HCEC 1CT (cell line): ENCODE measurements around the gene RAD54L.
"Not testable (repeated sequence)": the region's sequence is repeated elsewhere in the genome, so short reads cannot be mapped to it uniquely, and the experiment has no call there.

Experiments used
- DNase-seq: peaks from one replicate; pipeline ENCODE4 v3.0.0-alpha.2; 2017

Gene RAD54L

DNA sequence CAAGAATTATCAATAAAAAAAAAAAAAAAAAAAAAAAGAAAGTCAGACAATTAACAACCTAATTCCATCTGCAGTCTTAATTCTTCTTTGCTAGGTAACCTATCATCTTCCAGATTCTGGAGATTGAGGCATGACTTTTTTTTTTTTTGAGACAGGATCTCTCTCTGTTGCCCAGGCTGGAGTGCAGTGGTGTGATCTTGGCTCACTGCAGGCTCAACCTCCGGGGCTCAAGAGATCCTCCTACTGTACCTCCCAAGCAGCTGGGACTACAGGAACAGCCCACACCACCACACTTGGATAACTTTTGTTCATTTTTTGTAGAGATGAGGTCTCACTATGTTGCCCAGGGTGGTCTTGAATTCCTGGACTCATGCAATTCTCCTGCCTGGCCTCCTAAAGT lies 4.6 kb upstream of the RAD54L start:
- DNase-seq, result no peak

DNA sequence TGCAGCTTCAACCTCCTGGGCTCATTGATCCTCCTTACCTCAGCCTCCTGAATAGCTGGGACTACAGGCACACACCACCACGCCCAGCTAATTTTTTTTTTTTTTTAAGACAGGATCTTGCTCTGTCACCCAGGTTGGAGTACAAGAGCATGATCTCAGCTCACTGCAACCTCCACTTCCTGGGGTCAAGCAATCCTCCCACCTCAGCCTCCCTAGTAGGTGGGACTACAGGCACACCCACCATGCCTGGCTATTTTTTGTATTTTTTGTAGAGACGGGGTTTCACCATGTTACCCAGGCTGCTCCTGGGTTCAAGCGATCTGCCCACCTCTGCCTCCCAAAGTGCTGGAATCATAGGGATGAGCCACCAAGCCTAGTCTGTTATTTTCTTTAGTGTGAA lies 3.7 kb upstream of the RAD54L start:
- DNase-seq, result not testable (repeated sequence)

DNA sequence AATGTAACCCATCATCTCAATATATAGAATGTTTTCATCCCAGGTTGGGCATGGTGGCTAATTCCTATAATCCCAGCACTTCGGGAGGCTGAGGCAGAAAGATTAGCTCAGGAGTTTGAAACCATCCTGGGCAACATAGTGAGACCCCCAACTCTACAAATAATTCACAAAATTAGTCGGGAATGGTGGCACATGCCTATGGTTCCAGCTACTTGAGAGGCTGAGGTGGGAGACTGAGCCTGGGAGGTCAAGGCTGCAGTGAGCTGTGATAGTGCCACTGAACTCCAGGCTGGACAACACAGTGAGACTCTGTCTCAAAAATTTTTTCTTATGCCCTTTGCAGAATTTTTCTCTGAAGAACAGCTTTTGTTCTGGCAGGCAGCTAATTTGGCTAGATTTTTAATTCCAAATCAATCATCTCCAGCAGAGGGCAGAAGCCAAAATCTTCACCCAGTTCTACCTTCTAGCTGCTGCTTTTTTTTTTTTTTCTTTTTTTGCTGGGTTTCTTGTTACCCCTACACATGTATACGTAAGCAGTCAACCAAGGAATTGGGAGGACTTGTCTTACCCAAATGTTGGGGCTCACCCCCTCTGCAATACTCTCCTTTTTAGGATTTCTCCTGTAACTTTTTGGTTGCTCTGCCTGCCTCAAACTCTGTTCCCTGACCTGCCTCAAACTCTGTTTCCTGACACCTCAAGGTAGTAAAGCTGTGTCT lies 2.7 kb upstream of the RAD54L start:
- peak; percentile 24 for DNase-seq

DNA sequence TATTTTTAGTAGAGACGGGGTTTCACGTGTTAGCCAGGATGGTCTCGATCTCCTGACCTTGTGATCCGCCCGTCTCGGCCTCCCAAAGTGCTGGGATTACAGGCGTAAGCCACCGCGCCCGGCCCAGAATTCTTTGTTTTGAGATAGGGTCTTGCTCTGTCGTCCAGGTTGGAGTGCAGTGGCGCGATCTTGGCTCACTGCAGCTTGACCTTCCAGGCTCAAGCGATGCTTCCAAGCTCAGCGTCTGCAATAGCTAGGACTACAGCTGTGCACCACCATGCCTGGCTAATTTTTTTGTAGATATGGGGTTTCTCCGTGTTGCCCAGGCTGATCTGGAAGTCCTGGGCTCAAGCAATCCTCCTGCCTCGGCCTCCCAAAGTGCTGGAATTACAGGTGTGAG lies 1.4 kb upstream of the RAD54L start:
- not testable (repeated sequence) for DNase-seq

DNA sequence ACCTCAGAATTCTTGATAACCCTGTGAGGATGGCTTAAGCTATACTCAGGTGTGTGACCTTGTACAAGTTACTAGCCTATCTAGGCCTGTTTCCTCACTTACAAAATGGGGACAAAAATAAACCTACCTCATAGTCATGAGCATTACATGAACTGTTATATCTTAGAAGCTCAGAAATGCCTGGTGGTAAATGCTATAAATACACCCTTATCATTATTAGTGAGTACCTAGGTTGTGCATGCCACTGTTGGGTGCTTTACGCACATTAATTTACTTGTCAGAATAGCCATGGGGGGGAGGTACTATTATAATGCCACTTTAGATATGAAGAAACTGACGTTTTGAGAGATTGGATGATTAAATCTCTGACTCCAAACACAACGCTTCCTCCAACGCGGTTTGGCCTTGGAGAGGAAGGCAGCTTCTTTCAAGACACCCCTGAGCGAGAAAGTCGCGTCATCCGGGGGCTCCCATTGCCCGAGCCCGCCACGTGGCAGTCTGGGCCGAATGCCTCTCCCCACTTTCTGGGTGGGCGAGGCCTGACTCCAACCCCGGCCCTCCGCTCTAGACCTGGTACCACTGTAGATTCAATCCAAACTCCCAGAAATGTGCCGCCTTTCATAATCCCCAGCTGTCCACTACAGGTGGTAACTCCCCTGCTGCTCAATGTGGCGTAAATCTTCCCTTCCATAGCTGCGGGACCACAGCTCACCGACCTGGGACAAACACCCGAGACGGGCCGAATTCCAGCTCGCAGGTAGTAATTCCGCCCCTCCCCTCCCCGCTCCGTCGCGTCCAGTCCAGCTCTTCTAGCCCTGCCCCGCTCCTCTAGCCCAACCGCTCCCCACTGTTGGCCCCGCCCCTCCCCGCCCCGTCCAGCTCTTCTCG lies 771 bp upstream of the RAD54L start:
- DNase-seq, result peak; percentile 28

DNA sequence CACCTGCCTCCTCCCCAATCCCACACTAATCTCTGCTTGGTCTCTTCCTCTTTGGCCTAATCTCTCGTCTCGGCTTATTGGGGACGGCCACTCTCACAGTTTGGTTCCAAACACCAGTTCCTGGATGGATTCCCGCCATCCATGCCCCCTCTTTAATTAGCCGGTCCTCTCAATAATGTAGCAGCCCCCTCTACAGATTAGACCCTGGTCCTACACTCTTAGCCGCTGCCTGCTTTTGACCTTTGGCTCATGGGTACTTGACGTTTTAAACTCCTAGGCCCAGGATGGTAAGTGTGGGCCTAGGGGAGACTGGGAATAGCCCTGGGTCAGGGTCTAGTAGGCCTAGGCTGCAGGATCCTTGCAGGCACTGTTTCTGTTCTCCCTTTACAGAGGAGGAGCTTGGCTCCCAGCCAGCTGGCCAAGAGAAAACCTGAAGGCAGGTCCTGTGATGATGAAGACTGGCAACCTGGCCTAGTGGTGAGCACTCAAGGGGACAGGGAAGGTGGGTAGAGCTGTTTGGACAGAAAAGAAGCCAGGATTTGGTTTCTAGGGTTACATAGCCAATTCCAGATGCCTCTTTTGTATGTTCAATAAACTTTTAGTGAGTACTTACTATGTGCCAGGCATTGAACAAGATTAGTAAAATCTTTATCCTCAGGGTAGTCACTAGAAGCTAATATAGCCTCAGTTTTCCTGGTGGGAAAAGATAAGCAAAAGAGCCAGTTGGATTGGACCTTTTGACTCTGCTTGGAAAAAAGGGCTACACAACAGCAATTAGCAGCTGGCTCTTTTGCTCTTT lies 758 bp downstream of the RAD54L start:
- DNase-seq, result peak; percentile 11

DNA sequence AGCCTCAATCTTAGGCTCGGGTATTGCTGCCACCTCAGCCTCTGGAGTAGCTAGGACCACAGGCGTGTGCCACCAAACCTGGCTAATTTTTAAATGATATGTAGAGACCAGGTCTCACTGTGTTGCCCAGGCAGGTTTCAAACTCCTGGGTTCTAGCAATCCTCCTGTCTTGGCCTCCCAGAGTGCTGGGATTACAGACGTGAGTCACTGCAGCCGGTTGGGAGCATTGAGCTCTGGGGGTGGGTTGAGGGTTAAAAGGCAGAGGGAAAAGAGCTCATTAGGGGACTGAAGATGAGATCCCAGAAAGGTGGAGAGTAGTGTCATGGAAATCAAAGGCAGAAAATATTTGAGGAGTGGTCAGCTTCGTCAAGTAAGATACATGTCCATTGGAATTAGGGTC lies 7.1 kb downstream of the RAD54L start:
- DNase-seq, result no peak

DNA sequence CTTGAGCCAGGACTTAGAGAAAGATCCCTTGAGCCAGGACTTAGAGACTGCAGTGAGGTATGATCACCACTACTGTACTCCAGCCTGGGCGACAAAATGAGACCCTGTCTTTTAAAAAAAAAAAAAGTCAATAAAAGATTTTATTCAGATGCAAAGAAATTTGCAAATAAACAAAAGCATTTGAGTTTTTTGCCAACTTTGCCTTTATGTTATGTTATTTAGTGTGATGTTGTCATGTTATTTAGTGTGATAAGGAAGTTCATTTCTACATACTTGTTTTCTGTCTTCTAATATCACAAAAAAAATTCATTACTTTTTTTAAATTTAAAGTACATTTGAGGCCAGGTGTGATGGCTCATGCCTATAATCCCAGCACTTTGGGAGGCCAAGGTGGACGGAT lies 9.0 kb downstream of the RAD54L start:
- no peak for DNase-seq

DNA sequence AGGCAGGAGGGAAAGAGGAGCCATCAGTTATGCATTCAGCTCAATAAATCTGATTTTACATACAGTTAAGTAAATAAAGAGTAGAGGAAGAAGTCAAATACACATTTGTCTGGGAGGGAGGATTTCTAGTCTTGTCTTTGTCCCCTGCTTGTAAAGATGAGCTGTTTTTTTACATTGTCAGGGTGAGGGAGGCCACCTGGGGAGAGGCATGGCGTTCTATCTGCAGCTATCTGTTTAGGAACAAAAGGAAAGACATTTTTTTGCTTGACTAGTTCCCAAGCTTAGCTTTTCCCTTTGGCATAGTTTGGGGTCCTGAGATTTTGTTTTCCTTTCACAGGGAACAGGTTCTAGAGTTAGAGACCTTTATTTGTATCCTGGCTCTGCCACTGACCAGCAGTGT lies 14.9 kb downstream of the RAD54L start:
- DNase-seq, result no peak

DNA sequence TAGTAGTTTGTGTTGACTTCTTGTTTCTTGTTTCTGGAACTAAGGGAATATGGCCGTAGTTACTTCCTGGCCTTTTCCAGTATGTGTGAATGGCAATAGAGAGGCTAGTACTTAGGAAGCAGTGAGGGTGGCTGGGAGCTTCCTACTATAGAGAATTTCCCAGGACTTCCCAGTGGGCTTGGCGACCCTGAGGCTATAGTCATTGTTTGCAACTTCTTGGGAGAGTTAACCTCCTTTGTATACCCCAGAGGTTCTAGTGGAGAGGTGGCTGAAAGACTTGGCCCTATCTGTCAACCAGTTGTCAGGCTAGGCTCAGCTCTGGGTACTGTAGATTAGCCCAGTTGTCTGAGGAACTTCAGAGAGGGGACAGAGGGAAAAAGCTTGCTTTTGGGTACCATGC lies 15.6 kb downstream of the RAD54L start:
- no peak for DNase-seq

DNA sequence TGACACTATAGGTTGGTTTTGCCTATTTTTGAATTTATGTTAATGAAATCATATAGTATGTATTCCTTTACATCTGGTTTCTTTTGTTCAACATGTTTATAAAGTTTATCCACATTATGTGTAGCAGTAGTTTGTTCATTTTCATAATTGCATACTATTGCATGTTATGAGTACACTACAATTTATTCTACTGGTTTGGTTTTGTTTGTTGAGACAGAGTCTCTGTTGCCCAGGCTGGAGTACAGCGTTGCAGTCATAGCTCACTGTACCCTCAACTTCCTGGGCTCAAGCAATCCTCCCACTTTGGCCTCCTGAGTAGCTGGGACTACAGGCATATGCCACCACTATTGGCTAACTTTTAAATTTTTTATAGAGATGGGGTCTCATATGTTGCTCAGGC lies 21.0 kb downstream of the RAD54L start:
- no peak for DNase-seq

DNA sequence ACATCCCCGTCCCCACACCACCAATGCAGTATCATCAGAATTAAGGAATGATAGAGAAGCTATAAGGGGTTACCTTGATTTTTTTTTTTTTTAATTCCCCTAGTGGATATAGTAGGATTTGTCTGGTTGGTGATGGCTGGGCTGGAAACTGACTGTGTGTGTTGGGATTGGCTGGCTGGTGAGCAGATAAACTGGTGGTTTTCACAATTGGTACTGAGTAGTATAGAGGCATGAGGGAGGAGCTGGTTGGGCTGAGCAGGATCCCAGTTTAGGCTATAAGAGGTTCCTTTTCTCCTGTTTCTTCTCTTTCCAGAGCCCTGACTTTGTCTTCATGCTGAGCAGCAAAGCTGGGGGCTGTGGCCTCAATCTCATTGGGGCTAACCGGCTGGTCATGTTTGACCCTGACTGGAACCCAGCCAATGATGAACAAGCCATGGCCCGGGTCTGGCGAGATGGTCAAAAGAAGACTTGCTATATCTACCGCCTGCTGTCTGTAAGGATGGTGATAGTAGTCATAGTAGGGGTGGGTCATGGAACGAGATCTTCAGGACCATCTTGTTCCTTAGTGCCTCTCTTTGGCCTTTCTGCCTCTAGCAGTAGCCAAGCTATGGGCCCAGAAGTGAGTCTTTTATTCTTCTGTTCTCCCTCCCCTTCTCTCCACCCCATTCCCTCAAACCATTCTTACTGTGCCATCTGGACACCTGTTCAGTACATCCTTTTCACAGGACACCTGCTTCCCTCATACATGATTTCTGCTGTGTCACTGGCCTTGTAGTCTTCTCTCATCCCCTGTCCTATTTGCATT lies 26.9 kb downstream of the RAD54L start:
- no peak for DNase-seq

DNA sequence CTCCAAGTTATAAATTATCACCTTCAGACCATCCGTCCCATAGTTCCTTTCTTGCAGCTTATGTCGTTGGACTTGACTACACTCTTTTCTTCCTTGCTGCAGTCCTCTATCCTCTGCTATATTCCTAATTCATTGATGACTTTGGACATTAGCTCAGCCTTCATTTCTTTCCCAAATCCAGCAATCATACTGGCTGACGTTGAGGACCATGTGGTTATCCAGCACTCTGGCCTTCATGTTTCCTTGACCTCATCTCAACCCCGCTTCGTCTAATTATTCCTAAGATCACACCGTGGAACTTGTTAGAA lies 27.4 kb downstream of the RAD54L start:
- DNase-seq, result no peak

DNA sequence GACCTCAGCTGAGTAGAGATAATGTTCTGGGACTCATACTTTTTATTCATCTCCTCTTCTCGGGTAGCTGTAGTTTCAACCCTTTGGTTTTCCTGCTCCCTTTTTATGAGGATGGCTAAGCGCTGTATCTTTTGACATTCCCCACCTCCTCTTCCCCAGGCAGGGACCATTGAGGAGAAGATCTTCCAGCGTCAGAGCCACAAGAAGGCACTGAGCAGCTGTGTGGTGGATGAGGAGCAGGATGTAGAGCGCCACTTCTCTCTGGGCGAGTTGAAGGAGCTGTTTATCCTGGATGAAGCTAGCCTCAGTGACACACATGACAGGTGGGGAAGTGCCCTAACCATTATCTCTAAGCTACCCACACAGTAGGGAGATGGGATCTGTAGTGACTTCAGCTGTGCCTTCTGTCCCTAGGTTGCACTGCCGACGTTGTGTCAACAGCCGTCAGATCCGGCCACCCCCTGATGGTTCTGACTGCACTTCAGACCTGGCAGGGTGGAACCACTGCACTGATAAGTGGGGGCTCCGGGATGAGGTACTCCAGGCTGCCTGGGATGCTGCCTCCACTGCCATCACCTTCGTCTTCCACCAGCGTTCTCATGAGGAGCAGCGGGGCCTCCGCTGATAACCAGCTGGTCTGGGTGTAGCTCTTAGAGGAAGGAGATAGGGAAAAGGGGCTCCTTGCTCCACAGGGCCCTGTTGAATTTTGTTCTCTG lies 30.3 kb downstream of the RAD54L start:
- DNase-seq, result no peak

DNA sequence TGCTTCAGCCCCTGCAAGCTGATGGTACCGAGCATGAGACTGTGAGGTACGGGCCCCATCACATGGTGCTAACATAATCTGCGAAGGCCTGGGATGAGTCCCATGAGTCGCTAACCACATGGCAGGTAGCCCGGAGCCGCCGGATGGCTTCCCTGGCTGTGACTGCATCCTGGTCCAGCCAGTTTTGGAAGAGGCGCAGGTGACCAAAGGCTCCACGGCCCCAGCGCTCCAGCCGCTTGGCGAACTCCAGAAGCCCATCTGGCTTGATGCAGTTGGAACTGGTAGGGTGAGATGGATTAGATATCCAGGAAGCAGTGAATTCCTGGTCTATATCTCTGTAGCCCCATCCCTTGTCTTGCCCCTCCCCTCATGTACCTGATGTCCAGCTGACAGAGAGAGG lies 31.2 kb downstream of the RAD54L start:
- no peak for DNase-seq

DNA sequence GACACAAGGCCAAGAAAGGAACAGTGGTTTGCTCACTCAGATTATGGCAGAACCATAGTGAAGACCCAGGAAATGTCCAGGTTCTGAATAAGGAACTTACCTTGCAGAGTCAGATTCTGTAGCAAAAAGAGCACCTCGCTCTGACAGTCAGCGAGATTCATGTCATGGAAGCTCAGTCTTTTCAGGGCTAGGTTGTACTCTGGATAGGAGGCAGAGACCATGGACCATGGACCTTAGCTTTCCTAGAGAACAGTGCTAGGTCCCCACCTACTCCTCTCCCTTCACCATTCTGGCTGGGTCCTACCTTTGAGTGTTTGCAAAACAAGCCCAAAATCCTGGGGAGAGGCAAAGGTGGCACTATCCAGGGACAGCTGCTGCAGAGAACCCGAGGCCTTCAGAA lies 32.5 kb downstream of the RAD54L start:
- no peak for DNase-seq

DNA sequence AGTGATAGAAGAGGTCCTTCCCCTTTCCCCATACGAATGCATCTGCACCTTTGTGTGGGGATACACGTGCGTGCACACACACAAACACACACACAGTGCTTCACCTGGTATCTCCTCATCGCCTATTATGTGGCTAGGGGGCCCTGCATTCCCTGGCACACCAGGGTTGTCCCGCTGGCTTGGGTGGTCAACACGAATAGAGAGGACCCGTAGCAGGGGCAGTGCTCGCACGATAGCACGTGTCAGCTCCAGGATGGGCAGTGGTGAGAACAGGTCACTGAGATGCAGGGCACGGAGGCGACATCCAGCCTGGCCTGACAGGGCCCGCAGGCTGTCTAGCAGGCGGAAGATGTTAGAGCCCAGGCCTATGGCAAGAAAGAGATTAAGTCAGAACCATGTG lies 33.5 kb downstream of the RAD54L start:
- DNase-seq, result no peak

DNA sequence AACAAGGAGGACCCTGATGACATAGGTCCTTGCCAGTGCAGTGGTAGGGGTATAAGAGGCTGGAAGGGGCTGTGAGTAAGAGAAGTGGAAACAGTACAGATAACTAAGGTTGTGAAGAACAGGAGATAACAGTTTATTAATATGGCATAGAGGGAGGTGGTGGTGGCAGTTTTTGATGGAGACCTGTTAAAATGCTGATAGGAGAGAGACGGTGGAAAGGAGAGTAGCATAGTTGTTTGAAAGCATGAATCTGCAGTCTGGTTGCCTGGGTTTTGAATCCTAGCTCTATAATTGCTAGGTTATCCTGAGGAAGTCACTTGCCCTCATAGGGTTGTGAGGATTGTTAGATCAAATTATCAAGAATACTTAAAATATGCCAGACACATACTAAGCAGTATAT lies 36.5 kb downstream of the RAD54L start:
- DNase-seq, result no peak

DNA sequence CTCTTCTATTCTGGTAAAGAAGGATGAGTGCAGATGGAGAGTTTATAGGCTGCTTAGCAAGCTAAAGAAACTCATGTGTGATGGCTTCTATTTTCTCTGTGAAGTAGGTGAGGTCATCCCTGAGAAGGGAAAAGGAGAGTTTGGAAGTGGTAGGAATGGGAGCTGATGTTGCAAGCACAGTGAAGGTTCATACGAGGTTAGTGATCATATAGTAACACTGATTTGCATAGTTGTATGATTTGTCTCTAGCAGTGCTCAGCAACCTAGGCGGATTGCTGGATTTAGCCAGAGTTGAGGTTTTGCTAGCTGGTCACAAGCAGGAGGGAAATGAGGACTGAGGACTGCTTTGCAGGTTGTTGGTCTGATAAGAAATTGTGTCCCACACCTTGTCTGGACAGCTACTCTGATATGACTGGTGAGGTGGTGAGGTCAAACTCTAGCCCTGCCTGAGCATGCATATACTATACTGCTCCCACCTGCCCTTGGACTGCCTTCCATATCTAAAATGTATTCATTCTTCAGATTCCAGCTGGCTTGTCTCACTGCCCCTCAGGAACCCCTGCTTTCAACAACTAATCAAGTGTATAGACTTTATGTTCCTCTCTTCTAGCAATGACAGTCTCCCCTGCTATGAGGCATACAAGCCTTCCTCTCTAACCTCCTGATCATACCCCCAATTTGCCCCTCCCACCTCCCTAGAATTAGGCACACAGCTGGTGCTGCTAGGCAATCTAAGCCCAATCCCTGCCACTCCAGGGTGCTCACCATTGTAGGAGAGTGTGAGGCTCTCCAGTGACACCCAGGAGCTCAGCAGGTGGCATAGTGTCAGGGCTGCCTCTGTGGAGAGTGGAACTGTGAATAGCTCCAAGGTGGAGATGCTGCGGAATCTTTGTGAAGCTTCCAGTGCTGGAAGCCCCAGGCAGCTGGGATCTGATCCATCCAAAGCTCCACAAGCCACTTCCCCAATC lies 37.3 kb downstream of the RAD54L start:
- peak; percentile 37 for DNase-seq

DNA sequence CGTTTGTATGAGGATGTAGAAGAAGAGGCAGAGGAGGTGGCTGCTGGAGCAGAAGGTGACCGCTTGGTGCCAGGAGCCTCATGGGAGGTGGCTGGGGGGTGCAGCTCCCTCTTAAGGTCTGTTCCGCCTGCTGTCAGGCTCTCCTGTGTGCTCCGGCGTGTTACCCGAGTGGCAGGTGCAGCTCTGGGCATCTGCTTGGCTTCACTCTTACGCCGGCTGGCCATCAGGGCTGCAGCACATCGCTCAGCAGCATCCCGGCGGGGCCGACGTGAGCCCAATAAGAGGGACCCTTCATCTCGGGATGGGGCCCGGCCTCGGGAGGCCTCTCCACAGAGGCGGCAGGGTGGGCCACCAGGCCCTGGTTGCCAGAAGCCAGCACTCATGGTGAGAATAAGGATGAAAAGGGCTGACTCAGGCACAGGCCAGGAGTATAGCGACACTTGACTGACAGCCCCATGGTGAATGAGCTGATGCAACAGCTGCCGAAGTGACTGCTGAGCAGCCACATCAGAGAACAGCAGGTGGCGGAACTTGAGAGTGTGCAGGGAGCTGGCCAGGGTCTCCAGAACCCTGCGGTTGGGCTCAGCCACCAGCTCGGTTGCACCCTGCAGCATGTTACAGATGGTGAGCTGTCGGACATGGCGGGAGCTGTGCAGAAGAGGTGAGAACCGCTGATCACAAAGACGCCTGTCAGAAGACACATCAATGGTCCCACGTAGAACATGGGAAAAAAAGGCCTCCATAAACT lies 38.3 kb downstream of the RAD54L start:
- no peak for DNase-seq
